Activated CD4-positive, alpha-beta memory T cell treated with anti-CD3 and anti-CD28 coated beads, Interleukin-2, amount 10 ng/mL, durations not matched to agents 7 days and 5 days (primary cell): ENCODE measurements around the gene SERPINB12. TPM values are rescaled to one million over a fixed set of nuclear protein-coding genes. Genes with fewer than 3 reads are reported as not detected.

Experiments
- CTCF ChIA-PET: fragments of 350-600 bp; sonication (Branson Sonifier 250); formaldehyde crosslinking; loops from one replicate; lab custom pipeline; 2021; ENCODE audit warnings: antibody characterized with exemption, inconsistent platforms; lab: Charles Lee
- POLR2A ChIA-PET: fragments of 350-600 bp; sonication (Branson Sonifier 250); formaldehyde crosslinking; loops from one replicate; lab custom pipeline; 2021; ENCODE audit warnings: antibody characterized with exemption; lab: Charles Lee
- DNase-seq: peaks from one replicate; pipeline ENCODE4 v3.0.0-alpha.2; 2020
- H3K27ac Mint-ChIP-seq: one replicate; pipeline ENCODE4 v1.8.0; 2021; ENCODE audit warnings: mild to moderate bottlenecking, mixed read lengths
- H3K27me3 Mint-ChIP-seq: one replicate; pipeline ENCODE4 v1.8.0; 2021; ENCODE audit warnings: mixed read lengths
- H3K36me3 Mint-ChIP-seq: one replicate; pipeline ENCODE4 v1.8.0; 2021; ENCODE audit warnings: low read depth, mixed read lengths
- H3K4me1 Mint-ChIP-seq: one replicate; pipeline ENCODE4 v1.8.0; 2021; ENCODE audit warnings: mixed read lengths
- H3K4me3 Mint-ChIP-seq: one replicate; pipeline ENCODE4 v1.8.0; 2021; ENCODE audit warnings: mild to moderate bottlenecking, mixed read lengths
- H3K9me3 Mint-ChIP-seq: one replicate; pipeline ENCODE4 v1.8.0; 2021; ENCODE audit warnings: mixed read lengths
- total RNA-seq, 2 experiments: library from RNA; stranded (reverse); gene quantifications; one replicate each; pipeline ENCODE4 v1.2.3, GENCODE V29; 2021

Gene SERPINB12, protein sequence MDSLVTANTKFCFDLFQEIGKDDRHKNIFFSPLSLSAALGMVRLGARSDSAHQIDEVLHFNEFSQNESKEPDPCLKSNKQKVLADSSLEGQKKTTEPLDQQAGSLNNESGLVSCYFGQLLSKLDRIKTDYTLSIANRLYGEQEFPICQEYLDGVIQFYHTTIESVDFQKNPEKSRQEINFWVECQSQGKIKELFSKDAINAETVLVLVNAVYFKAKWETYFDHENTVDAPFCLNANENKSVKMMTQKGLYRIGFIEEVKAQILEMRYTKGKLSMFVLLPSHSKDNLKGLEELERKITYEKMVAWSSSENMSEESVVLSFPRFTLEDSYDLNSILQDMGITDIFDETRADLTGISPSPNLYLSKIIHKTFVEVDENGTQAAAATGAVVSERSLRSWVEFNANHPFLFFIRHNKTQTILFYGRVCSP
- total RNA-seq: not detected

DNA sequence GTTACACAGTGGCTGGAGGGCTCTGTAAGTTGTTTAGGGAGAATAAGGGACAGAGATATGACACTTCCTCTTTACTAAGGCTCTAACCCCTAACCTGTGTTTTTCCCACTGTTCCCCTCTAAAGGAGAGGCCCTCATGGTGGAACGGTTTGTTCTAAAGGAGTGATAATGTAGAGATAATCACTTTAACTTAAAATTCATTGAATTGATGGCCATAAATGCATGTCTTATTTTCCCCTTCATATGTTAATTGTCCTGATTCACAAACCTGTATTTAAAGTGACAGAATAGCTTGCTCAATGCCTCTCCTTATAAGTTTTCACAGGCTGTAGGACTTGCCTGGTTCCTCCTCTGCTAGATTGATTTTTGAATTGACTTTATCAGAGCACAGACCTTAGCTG, at the start of gene SERPINB12:
TSS of gene SERPINB12 (plus strand) at position 301 of the 400 bp plus-strand sequence. CDS start 13,791 bp downstream, outside the sequence.
- no peak for DNase-seq
- H3K4me1 Mint-ChIP-seq: no peaks in the 10 kb centered on the region
- ChIA-PET CTCF (interaction anchor here (2.0 to 2.1 kb wide), 2 partner anchors 23 to 36 kb away, joined by 5 to 12 read pairs; no protein-coding TSS in a partner anchor), POLR2A (no interaction called here)
- no peaks in the 10 kb centered on the region for H3K36me3 Mint-ChIP-seq
- H3K27me3 Mint-ChIP-seq: peaks cover 55% of the 10 kb centered on the region
- H3K27ac Mint-ChIP-seq: no peak within 1 kb of the TSS
- no peak within 1 kb of the TSS for H3K4me3 Mint-ChIP-seq
- H3K9me3 Mint-ChIP-seq: no peaks in the 10 kb centered on the region

DNA sequence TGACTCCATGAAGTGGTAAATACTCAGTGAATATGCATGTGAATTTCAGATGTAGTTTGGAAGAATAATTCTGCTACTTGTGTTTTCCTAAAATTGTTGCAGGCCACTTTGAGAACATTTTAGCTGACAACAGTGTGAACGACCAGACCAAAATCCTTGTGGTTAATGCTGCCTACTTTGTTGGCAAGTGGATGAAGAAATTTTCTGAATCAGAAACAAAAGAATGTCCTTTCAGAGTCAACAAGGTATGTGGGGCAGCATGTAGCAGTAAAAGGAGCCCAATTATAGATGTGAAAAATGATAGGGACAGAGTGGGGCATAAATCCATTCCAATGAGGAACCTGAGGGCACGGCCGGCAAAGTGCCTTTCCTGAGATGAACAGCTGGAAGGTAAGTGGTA, 49.3 kb upstream of the SERPINB12 start:
- no peaks in the 10 kb centered on the region for H3K9me3 Mint-ChIP-seq
- no peak overlapping the region for H3K4me3 Mint-ChIP-seq
- no peak overlapping the region for H3K27ac Mint-ChIP-seq
- ChIA-PET POLR2A (no interaction called here), CTCF (interaction anchor here (1.0 kb wide), 1 partner anchor 12 kb away, joined by 3 read pairs; no protein-coding TSS in a partner anchor)
- no peak for DNase-seq
- peaks cover 15% of the 10 kb centered on the region for H3K27me3 Mint-ChIP-seq
- H3K36me3 Mint-ChIP-seq: no peaks in the 10 kb centered on the region
- no peaks in the 10 kb centered on the region for H3K4me1 Mint-ChIP-seq

DNA sequence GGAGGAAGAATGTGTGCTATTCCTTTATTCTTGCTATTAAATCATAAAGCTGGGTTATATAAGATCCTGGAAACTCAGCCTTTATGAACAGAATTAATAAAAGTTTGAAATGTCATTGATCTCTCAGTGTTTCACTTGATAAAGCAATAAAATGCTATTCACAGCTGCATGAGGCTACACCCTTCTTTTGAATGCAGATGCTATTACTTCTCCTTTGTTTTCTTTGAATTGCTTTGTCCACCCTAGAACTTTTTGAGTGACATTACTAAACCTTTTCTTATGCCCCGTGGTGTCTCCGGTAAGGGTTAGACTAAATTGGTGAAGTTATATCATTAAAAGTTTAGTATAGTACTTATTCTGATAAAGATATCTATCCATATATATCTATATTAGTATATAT, 46.5 kb upstream of the SERPINB12 start:
- Mint-ChIP-seq H3K36me3 (no peaks in the 10 kb centered on the region), H3K9me3 (no peaks in the 10 kb centered on the region), H3K4me3 (no peak overlapping the region), H3K4me1 (no peaks in the 10 kb centered on the region), H3K27ac (no peak overlapping the region), H3K27me3 (peaks cover 5% of the 10 kb centered on the region)
- POLR2A ChIA-PET: no interaction called here
- no peak for DNase-seq
- CTCF ChIA-PET: no interaction called here

DNA sequence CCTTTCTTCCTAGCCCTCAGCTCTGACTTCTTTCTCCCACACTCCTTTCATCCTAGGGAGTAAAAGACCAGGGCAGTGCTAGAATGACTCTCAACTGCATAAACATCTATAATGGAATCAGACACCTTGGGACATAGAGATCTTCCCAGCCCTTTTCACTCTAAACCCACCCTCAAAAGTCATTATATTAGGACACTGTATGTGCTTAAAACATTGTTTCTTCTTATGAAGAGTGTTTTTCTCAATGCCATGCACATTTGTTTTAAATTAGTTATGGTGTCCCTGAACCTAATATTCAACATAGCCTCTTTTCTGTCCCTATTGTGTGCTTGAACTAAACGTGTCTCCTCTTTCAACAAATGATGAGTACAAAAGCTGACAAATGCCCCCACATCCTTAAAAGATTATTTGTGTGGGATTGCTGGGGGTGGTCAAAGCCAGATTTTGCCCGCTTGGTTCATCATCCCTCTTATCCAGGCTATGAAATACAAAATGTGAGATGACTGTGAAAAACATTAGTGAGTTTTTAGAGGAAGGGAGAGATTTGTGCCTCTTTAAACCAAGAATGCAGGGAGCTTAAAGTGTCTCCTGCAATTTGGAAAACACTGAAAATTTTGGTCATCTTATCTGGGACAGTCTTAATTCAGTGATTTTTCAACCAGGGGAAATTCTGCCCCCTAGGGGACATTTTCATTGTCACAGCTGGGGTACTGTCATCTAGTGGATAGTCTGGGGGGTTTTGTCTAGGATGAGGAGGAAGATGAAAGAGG, 36.4 kb upstream of the SERPINB12 start:
- no peak for DNase-seq
- no peak overlapping the region for H3K4me3 Mint-ChIP-seq
- H3K9me3 Mint-ChIP-seq: no peaks in the 10 kb centered on the region
- H3K4me1 Mint-ChIP-seq: no peaks in the 10 kb centered on the region
- H3K27ac Mint-ChIP-seq: no peak overlapping the region
- ChIA-PET CTCF (interaction anchor here (0.7 to 5.9 kb wide), 8 partner anchors 12 to 54 kb away, joined by 3 to 39 read pairs (median 3); no protein-coding TSS in a partner anchor), POLR2A (no interaction called here)
- H3K27me3 Mint-ChIP-seq: peaks cover 17% of the 10 kb centered on the region
- no peaks in the 10 kb centered on the region for H3K36me3 Mint-ChIP-seq

DNA sequence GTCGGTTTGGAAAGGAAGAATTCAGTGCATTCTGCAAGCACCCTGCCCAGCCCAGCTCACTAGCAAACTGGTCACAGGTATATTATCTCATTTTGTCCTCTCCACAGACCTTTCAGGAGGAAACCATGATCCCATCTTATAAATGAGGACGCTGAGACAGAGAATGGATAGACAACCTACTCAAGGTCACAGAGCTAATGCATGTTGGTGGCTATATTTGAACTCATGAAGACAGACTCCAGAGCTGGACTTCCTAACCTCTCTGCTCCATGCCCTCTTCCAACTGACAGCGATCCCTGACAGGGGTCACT, 35.9 kb upstream of the SERPINB12 start:
- peaks cover 21% of the 10 kb centered on the region for H3K27me3 Mint-ChIP-seq
- ChIA-PET CTCF (interaction anchor here (0.7 to 5.9 kb wide), 9 partner anchors 11 to 464 kb away, joined by 3 to 39 read pairs (median 3); no protein-coding TSS in a partner anchor), POLR2A (no interaction called here)
- no peaks in the 10 kb centered on the region for H3K4me1 Mint-ChIP-seq
- no peak overlapping the region for H3K27ac Mint-ChIP-seq
- H3K4me3 Mint-ChIP-seq: no peak overlapping the region
- H3K36me3 Mint-ChIP-seq: no peaks in the 10 kb centered on the region
- no peak for DNase-seq
- no peaks in the 10 kb centered on the region for H3K9me3 Mint-ChIP-seq

DNA sequence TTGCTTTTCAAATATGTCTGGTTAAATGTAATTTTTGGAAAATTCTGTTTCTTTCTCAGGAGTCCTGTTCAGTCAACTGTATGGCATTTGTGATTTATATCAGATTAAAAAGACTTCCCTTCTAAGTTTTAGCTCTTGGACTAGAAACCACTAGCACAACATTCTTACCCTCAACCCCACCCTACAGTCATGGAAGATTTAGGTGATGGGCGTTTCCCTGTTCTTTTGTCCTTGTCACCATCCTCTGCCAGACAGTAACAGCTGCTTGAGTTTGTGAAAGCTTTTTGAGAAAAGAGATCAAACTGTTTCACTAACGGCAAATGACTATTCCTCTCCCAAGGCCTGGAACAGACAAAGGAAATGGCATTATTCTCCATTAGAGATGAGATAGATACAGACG, 33.6 kb upstream of the SERPINB12 start:
- no peaks in the 10 kb centered on the region for H3K4me1 Mint-ChIP-seq
- no peaks in the 10 kb centered on the region for H3K36me3 Mint-ChIP-seq
- H3K27ac Mint-ChIP-seq: no peak overlapping the region
- DNase-seq: no peak
- ChIA-PET CTCF (interaction anchor here (5.9 kb wide), 1 partner anchor 9 kb away, joined by 39 read pairs; no protein-coding TSS in a partner anchor), POLR2A (no interaction called here)
- H3K9me3 Mint-ChIP-seq: no peaks in the 10 kb centered on the region
- peaks cover 34% of the 10 kb centered on the region for H3K27me3 Mint-ChIP-seq
- H3K4me3 Mint-ChIP-seq: no peak overlapping the region

DNA sequence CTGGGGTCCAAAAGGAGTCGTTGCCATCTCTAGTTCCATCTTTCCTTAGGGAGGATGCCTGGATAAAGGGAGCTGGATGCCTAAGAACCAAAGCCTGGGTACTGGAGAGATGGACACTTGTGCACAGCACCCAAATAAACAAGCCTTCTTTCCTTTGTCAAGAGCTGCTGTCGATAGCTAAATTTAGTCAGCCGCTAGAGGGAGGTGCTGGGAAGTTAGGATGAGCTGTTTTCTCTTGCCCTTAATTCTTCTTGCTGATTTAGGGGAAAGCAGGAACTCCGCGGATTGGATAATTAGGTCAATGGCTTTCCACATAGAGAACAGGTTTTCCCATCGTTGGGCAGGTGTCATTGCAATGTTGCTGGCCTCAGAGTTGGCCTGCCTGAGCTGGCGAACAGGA, 30.9 kb upstream of the SERPINB12 start:
- Mint-ChIP-seq H3K27ac (no peak overlapping the region), H3K36me3 (no peaks in the 10 kb centered on the region)

DNA sequence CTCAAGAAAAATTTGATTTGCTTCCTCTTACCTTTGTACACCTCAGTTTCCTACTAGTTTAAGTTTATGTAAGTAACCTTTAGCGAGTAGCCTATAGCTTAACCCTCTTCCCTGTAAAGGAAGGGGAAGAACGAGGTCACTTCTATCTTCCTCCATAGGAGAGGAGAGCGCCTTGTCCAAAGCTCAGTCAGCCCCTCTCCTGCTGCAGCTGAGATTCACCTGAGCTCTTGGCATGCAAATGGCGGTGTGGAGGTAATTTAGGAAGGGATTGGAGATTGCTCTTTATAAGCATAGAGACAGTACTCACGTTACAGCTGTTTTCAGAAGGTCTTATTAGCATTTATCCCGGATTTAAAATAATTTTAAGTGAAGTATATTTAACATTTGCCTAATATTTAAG, 27.8 kb upstream of the SERPINB12 start:
- no peak overlapping the region for H3K4me3 Mint-ChIP-seq
- DNase-seq: no peak
- CTCF ChIA-PET: interaction anchor here (5.7 kb wide), 1 partner anchor 64 kb away, joined by 104 read pairs; no protein-coding TSS in a partner anchor
- peaks cover 29% of the 10 kb centered on the region for H3K27me3 Mint-ChIP-seq
- no peak overlapping the region for H3K27ac Mint-ChIP-seq
- H3K36me3 Mint-ChIP-seq: no peaks in the 10 kb centered on the region
- POLR2A ChIA-PET: no interaction called here
- H3K9me3 Mint-ChIP-seq: no peaks in the 10 kb centered on the region
- H3K4me1 Mint-ChIP-seq: no peaks in the 10 kb centered on the region

More for the DNA sequence above, 30.9 kb upstream of the SERPINB12 start:
- DNase-seq: no peak
- Mint-ChIP-seq H3K4me1 (no peaks in the 10 kb centered on the region), H3K4me3 (no peak overlapping the region), H3K27me3 (peaks cover 30% of the 10 kb centered on the region), H3K9me3 (no peaks in the 10 kb centered on the region)
- ChIA-PET CTCF (interaction anchor here (0.6 to 2.2 kb wide), 17 partner anchors 8 to 489 kb away, joined by 3 to 11 read pairs (median 3); no protein-coding TSS in a partner anchor), POLR2A (no interaction called here)

DNA sequence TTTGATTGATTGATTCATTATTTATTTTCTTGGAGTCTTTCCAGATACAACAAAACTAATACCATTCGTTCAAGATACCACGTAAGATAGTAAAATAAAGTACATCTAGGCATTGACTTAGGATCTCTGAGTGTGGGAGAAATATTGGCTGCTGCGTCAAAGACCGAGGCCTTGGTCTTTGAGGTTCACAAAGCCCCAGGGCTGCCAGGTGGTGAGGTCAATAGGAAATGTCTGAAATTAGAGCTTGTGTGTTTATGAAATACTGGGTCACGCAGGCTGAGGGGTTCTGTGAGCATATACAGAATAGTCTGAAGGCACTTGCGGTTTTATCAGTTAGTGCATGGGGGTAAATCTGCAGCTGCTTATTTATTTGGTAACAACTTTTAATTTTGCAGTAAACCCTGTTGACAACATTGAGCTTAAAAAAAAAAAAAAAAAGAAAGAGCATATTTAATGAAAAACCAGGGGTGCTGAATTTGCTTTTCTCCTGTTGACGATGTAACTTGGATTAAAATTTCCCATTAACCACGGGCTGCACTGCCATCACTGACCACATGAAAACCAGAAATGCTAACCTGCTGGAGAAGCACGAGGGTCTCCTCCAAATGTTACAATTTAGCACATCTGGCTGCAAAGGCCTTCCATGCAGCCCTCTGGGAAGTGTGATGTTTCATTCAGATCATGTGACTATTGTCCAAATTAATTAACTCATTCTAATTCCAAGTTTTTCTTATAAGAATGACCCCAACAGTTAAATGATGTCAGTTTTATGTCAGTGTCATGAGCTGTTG, 27.1 kb upstream of the SERPINB12 start:
- Mint-ChIP-seq H3K27ac (no peak overlapping the region), H3K4me1 (no peaks in the 10 kb centered on the region), H3K27me3 (peaks cover 29% of the 10 kb centered on the region), H3K36me3 (no peaks in the 10 kb centered on the region), H3K4me3 (no peak overlapping the region), H3K9me3 (no peaks in the 10 kb centered on the region)
- ChIA-PET CTCF (interaction anchor here (0.9 to 5.7 kb wide), 3 partner anchors 8 to 421 kb away, joined by 3 to 104 read pairs (median 39); no protein-coding TSS in a partner anchor), POLR2A (no interaction called here)
- DNase-seq: no peak

DNA sequence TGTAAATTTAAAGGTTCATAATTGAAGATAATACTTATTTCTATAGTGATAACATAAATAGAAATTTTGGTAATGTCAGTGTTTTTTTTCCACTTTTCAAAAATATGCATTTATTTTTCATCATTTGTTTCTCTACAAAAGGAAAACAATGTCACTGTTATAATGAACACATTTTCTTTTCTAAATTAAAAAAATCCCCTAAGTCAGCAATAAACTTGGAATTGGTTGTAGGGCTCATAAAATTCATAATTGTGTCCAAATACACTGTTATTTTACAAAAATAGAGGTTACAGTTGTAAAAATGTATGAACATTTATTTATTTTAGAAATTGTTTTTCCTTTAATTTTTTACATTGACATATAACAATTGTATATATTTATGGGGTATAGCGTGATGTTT, 26.4 kb upstream of the SERPINB12 start:
- H3K36me3 Mint-ChIP-seq: no peaks in the 10 kb centered on the region
- ChIA-PET CTCF (interaction anchor here (1.2 to 5.7 kb wide), 3 partner anchors 9 to 62 kb away, joined by 3 to 104 read pairs (median 39); no protein-coding TSS in a partner anchor), POLR2A (no interaction called here)
- H3K9me3 Mint-ChIP-seq: no peaks in the 10 kb centered on the region
- no peak for DNase-seq
- no peak overlapping the region for H3K27ac Mint-ChIP-seq
- H3K4me1 Mint-ChIP-seq: no peaks in the 10 kb centered on the region
- no peak overlapping the region for H3K4me3 Mint-ChIP-seq
- H3K27me3 Mint-ChIP-seq: peaks cover 34% of the 10 kb centered on the region

DNA sequence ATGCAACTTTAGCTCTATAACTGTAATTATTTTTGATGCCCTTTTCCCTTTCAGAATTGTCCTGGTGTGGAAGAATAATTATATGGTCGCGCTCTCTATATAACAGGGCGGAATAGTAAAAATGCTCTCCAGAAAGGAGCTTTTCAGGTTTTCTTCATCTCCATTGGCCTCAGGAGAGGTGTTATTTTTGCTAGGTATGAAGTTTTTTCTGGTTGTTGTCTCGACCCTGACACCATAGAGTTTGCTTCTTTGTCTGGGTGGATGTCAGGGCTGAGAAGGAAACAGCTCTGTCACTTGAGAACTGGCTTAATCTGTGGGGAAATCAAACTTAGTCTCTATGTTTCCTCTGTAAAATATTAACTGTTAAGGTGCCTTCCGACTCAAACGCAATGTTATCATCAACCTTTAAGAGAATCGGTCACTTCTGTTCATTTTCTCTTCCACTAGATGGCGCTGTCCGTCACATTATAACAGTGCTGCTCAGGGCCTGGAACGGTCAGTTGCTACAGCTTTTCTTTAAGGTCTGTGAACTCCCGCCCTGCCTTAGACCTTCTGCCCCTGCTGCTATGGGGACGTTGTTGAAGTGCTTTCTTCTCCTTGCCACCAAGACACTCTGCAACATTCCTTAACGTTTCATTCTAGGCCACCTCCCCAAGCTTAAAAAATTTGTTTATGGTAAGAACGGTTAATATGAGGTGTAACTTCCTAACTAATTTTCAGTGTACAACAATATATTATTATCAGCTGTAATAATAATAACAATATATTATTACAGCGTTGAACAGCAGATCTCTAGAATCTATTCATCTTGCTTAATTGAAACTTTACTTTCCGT, 23.8 kb upstream of the SERPINB12 start:
- H3K27me3 Mint-ChIP-seq: peaks cover 36% of the 10 kb centered on the region
- CTCF ChIA-PET: interaction anchor here (0.7 to 5.7 kb wide), 27 partner anchors 8 to 650 kb away, joined by 3 to 104 read pairs (median 5); partner anchors contain the start of gene SERPINB12
- H3K9me3 Mint-ChIP-seq: no peaks in the 10 kb centered on the region
- H3K4me3 Mint-ChIP-seq: no peak overlapping the region
- H3K36me3 Mint-ChIP-seq: no peaks in the 10 kb centered on the region
- peak; percentile 63 for DNase-seq
- H3K27ac Mint-ChIP-seq: no peak overlapping the region
- H3K4me1 Mint-ChIP-seq: no peaks in the 10 kb centered on the region
- POLR2A ChIA-PET: interaction anchor here (1.4 kb wide), 1 partner anchor 59 kb away, joined by 7 read pairs; no protein-coding TSS in a partner anchor
